ENCODE data around the gene DSC1.
"Not testable (repeated sequence)": the region's sequence is repeated elsewhere in the genome, so short reads cannot be mapped to it uniquely, and the experiment has no call there.

DSC1 gene, protein sequence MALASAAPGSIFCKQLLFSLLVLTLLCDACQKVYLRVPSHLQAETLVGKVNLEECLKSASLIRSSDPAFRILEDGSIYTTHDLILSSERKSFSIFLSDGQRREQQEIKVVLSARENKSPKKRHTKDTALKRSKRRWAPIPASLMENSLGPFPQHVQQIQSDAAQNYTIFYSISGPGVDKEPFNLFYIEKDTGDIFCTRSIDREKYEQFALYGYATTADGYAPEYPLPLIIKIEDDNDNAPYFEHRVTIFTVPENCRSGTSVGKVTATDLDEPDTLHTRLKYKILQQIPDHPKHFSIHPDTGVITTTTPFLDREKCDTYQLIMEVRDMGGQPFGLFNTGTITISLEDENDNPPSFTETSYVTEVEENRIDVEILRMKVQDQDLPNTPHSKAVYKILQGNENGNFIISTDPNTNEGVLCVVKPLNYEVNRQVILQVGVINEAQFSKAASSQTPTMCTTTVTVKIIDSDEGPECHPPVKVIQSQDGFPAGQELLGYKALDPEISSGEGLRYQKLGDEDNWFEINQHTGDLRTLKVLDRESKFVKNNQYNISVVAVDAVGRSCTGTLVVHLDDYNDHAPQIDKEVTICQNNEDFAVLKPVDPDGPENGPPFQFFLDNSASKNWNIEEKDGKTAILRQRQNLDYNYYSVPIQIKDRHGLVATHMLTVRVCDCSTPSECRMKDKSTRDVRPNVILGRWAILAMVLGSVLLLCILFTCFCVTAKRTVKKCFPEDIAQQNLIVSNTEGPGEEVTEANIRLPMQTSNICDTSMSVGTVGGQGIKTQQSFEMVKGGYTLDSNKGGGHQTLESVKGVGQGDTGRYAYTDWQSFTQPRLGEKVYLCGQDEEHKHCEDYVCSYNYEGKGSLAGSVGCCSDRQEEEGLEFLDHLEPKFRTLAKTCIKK

GRCh38 chr18:31162825-31163435, at the start of gene DSC1:
TSS of gene DSC1 (minus strand) at chr18:31162856. CDS start at chr18:31162594, 262 bp downstream.
- no peak for DNase-seq

DNA sequence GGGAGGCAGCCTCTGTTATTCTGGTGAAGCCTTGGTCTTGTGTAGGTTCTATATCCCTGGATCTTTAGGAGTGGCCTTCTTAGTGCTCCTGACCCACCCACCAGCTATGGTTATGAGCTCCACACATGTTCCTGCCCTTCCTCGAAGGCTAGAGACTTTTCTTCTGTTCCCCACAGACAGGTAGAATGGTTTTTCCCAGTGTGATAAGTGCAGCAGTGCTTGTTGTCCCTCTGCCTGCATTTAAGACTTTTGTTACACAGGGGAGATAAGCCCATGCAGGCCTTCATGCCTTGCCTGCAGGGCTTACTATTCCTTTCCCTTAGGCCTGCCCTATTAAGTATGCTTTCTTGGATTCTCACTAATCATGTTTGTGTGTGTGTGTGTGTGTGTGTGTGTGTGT, 48.4 kb upstream of the DSC1 start:
- no peak for DNase-seq

DNA sequence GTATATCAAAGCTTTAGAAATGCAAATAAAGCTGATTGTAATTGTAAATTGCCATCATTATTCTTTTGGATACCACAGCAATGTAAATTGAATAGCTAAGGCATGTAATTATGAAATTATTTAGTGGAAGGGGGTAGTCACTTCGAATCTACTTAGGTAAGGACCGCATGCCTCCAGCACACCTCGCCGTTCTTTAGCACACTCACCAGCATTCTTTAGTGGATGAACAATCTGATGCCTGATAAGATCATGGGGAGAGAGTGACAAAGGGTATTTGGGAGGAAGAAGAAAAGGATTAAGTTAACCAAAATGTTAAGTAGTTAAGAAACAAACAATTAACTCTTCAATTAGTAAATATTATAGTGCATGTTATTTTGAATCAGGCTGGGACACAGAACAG, 46.4 kb upstream of the DSC1 start:
- no peak for DNase-seq

- DNase-seq = no peak
Measured at GRCh38 chr18:31207391-31207790, 44.7 kb upstream of the DSC1 start.

GRCh38 chr18:31206787-31207381, 44.2 kb upstream of the DSC1 start:
- no peak for DNase-seq

- DNase-seq = no peak
Measured at GRCh38 chr18:31206071-31206470, 43.4 kb upstream of the DSC1 start.

GRCh38 chr18:31205273-31205672, 42.6 kb upstream of the DSC1 start:
- DNase-seq = no peak

DNA sequence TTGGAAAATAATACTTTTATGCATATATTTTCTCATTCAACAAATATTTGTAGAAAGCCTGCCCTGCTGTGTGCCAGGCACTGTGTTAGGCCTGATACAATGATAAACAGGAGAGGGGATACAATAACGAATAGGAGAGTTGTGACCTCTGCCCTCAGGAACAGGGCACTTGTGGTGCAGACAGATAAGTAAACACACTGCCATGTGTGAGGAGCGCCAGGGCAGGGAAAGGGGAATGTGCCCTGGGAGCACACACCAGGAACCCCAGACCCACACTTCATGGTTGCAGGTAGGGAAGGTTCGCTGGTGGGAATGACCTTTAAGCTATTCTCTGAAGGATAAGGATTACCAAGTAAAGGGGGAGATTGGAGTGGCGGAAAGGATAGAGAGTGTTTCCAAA, 42.2 kb upstream of the DSC1 start:
- no peak for DNase-seq

DNA sequence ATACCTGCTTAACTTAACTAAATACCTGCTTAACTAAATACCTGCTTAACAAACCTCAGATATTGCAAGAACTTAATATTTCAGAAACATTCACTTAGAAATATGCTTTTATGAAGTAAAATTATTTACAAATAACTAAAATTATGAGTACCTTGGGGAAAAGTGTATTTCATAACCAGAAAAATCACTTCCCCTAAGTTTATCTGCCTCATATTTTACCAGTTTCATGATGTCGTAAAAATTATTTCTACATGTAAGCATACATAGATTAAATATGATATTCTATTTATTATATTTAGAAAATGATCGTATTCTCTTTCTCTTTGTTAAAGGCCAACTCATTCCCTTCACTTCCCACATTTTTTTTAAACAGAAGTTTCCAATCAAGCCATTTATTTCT, 41.5 kb upstream of the DSC1 start:
- no peak for DNase-seq

GRCh38 chr18:31203794-31204148, 41.1 kb upstream of the DSC1 start:
- DNase-seq = no peak

DNA sequence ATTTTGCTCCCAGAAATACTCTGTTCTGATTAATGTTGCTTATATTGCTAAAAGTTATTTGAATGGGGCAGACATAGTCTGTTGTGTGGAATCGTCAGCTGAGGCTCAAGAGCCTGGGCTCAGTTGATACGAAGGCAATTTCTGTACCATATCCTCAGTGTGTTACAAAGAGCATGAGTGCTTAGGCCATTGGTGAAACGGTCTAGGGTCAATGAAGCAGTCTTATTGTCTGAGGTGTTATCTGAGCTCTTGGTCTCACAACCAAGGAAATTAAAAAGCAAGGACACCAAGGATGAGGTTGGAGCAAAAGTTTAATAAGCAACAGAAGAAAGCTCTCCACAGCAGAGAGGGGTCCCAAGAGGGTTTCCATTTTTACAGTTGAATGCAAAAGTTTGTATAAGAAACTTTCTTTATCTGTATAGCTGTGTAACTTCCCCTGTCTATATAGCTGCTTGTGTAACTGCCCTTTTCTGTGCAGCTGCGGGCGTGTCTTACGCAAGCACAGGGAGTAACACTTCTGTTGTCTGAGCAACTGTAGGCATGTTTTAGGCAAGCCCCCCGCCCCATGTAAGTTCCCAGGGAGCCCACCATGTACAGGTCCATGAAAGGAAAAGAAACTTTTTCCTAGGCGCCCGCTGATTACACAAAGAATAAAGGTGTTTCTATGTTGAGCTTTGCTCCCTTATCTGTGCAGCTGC, 40.6 kb upstream of the DSC1 start:
- DNase-seq = no peak

GRCh38 chr18:31199190-31199769, 36.6 kb upstream of the DSC1 start:
- no peak for DNase-seq

GRCh38 chr18:31197676-31198075, 35.0 kb upstream of the DSC1 start:
- no peak for DNase-seq

DNA sequence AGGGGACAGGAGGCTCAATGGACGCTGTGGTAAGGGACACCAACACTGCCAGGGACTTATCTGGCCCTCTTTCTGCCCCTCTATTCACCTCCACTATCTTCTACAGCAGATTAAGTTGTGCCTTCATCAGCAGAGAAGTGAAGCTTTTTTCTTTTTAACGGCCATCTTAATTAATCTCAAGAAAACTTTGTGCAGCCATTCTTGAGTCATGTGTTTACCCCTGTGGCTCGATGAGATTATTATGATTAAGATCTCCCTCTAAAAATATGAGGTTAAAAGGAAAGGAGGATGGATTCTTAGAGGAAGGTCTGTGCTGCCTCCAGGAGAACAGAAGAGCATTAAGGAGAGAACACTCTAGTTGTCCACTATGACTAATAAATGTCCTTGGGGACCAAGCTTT, 32.4 kb upstream of the DSC1 start:
- DNase-seq = no peak

DNA sequence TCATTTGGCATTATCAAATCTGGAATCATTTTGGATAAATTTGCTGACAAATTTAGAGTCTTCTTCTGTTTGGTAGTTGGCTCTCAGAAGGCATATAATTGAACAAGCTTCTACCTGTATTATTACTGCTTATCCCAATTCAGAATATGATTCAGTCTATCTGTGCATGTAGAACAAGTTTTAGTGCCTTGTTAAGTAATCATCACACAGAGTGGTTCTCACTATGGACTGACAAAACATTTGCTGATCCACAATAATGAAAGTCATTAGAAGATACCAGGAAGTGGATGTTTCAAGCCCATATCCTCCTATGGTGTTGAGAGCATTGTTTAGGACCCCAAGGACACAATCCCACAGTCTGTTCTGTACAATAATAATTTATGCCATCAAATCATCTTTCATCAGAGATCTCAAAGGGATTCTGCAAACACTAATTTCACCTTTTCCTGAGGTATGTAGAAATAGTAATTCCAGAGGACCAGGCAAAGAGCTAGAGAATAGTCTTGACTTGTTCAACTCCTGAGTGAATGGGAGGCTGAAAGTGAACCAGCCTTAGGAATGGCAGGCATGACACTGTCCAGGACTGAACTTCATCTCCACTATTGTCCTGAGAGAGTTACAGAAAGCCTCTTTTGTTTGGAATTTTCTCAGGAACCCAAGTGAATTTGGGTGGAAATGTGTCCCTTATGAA, 29.6 kb upstream of the DSC1 start:
- DNase-seq = no peak

DNA sequence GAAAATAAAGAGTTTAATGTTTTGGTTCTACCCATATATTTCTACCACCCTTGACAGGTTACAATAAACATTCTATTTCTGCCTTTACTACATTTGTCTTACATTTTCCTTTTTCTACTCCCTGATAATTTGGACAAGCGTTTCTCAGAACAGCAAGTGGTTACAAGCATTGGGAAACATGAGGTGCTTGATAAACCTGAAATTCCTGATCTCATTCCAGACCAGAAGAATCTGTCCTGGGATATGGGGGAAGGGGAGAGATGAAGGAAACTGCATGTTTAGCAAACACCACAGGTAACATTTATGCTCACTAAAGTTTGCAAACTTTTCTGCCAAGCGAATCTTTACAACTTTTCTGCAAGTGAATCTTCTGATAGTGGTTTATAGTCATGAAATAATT, 28.3 kb upstream of the DSC1 start:
- DNase-seq = no peak

DNA sequence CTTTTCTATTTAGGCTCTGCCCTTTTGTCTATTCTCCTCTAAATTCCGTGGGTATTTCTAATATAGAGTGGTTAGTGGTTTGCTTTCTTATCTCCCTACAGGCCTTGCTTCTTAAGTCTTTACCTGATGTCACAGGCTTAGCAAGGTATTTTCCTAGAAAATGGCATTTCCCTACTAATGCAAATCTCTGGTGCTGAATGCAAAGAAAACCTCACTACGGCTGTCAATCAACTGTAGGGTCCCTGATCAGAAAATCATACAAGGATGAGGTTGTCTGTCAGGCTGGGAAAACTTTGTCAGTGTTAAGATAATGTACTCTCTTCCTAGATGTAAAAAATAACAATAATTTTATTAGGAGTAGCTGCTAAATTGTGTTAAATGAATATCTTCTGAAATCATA, 27.1 kb upstream of the DSC1 start:
- DNase-seq = no peak

DNA sequence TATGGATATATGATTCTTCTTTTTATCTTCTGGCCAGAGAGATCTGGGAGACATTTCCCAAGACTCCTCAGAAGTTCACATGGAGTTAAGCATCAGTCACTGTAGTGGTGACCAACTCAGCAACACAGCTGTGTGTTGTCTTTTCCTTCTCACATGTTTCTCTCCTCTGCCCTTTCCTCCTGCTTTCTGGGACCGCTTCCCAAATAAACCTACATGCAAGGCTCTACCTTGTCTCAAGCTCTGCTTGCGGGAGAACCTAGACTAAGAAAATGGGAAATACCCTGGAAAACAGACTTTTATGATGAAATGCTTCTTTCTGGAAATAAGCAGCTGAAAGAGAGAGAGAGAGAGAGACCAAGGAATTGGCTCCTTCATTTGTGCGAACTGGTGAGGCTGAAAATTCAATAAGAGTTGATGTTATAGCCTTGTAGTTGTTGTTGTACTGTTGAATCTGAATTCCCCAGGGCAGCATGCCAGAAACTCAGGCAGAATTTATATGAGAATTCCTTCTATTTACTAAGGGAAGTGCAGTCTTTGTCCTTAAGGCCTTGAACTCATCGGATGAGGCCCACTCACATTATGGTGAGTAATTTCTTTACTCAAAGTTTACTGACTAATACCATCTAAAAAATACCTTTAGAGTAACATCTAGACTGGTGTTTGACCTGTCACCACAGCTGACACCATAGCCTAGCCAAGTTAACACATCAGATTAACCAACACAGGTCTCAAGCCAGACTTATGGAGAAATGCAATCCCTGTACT, 22.7 kb upstream of the DSC1 start:
- DNase-seq = no peak

DNA sequence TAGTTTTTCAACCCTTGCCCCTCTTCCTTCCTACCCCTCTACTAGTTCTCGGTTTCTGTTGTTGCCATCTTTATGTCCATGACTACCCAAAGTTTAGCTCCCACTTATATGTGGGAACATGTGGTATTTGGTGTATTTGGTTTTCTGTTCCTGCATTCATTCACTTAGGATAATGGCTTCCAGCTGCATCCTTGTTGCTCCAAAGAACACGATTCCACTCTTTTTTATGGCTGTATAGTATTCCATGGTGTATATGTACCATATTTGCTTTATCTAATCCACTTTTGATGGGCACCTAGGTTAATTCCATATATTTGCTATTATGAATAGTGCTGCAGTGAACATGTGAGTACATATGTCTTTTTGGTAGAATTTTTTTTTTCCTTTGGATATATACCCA, 20.6 kb upstream of the DSC1 start:
- no peak for DNase-seq

- DNase-seq = not testable (repeated sequence)
Measured at GRCh38 chr18:31177369-31177768, 14.7 kb upstream of the DSC1 start.

DNA sequence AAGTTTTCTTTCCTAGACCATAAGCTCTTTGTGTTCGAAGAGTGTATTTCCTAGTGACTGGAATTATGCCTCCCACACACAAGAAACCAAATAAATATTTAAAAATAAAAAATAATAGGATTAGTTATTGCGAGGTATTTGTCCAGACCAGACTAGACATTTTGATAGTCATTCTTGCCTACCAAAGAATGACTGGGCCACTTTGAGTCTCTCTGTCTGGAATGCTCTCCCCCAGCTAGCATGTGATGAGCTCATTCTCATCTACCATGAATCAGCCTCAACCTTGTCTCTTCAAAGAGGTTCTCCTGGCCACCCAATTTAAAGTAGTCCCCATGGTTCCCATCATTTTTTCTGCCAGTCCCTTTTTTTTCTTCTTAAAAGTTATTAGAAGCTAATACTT, 13.9 kb upstream of the DSC1 start:
- no peak for DNase-seq

Measured in stimulated activated CD4-positive, alpha-beta T cell treated with anti-CD3 and anti-CD28 coated beads, Interleukin-4, amount 100 ng/mL, for 4 hours (primary cell).